ENCODE results near the gene TMEM178B.

The TMEM178B gene

GRCh38 chr7:141231018-141231792 is 157.3 kb downstream of the TMEM178B start:
- DNase-seq, result no peak

DNA sequence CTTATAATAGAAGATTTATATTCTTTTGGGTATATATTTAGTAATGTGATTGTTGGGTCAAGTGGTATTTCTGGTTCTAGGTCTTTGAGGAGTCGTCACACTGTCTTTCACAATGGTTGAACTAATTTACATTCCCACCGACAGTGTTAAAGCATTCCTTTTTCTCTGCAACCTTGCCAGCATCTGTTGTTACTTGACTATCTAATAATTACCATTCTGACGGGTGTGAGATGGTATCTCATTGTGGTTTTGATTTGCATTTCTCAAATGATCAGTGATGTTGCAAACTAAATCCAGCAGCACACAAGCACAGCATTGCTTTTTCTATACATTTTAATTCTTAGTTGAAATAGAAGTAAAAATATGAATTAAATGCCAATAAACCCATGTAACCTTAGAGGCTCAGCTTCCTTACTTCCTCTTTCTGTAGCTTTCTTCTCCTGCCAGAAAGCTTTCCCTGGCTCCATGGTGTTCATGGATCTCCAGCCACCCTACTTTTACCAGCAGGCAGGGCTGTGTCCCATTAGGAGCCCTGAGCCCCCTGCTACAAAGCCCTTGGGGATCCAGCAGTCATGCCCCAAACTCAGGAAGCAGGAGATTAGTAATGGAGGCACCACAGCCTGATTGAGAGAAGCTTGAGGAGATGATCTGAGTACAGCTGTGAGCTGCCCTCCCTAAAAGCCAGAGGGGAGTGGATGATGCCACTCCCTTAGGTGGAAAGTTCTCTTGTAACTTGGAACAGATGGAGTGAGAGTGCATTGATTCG is 158.6 kb downstream of the TMEM178B start:
- DNase-seq, result no peak

GRCh38 chr7:141234335-141235105 is 160.7 kb downstream of the TMEM178B start:
- DNase-seq, result no peak

DNA sequence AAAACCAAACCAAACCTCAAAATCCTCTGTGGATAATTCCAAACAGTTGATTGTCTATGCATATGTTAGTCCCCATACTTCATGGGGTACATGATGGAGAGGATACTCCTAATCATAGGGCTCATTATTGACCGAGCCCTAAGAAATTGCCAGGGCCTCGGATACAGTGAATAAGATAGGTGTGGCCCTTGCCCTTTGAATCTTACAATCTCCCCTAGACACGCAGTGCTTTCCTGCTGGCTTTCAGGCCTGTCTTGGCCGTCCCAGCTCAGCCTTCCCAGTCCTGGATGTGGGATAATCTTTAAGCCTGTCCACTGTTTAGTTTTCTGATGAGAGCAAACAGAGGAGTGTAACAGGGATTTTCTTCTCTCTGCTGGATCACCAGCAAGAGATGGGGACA is 161.8 kb downstream of the TMEM178B start:
- no peak for DNase-seq

DNA sequence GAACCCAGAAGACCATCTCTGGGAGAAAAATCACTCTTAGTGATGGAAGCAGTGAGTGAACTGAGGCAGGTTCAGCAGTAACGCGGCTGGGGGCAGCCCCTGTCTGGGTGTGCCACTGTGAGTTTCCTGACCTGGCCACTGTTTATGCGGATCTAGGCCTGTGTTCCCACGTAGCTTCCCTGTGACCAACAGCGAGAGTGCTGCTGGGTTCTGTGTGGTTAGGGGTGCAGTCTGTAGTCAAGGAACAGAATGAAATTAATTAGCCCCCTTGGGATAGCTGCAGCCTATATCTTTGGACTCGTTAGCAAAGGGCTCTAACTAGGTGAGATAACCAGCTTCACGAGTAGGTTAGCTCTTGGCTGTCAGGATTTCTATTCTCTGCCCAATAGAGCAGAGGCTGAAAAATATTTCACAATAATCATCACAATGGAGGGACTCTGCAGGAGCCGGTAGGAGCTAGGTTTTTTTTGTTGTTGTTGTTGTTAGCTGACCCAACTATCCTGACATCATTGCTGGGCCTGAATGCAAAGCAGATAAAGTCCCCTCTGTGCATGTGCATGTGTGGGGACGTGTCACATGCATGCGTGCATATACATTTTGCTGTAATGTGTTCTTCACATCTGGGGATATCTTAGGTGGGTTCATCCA is 164.9 kb downstream of the TMEM178B start:
- no peak for DNase-seq

DNA sequence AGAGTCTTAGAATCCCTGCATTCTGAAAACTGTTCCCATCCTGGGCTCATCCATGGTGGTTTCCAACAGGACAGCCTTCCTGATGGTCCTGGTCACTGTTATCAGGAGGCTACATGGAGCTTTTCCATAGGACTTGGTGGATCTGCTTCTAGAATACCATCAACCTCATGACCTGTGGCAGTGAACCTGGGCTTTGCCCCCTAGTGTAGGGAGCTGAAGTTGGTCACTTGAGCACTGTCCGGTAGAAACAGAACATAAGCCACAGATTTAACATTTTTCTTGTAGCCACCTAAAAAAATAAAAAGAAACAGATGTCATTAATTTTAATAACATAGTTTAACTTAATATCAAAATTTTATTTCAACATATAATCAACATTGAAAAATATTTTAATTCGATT is 165.8 kb downstream of the TMEM178B start:
- DNase-seq, result no peak

- DNase-seq, result no peak
These were observed 168.7 kb downstream of the TMEM178B start for GRCh38 chr7:141242568-141242967.

DNA sequence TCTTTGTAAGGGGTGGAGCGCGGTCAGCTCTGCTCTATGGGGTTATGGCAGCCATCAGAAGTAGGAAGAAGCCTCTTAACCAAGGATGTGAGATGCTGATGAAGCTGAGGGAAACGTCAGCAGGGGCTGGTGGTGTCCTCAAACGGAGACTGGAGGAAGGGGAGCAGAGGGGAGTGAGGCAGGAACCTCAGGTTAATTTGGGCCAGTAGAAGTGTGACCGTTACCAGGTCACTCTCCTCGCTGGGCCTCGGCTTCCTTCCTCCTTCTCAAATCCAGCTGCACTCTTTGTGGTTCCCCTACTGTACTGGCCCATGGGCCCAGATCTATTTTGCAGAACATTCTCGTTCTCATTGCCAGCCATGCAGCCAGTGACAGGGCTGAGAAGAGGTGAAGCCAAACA is 169.5 kb downstream of the TMEM178B start:
- DNase-seq, result no peak

GRCh38 chr7:141244435-141244834 is 170.6 kb downstream of the TMEM178B start:
- no peak for DNase-seq

- DNase-seq, result no peak
These were observed 172.6 kb downstream of the TMEM178B start for GRCh38 chr7:141246426-141246825.

DNA sequence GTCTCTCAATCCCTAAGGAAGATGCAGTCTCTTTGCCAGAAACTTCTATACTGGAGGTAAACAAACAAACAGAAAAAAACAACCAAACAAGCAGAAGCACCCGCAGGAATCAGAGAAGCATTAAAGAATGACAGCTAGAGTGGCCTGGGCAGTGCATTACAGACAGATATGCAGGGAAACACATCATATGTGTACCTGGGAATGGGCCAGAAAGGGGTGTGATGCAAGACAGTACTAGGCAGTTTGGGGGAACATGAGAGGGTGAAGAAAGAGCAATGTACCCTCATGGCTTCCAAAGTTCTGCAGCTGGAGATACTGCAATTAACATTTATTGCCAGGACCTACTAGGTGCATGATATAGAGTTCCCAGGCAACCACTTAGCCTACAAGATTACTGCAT is 177.3 kb downstream of the TMEM178B start:
- DNase-seq, result no peak

GRCh38 chr7:141251957-141252356 is 178.1 kb downstream of the TMEM178B start:
- no peak for DNase-seq

GRCh38 chr7:141257597-141257996 is 183.7 kb downstream of the TMEM178B start:
- no peak for DNase-seq

GRCh38 chr7:141258559-141258958 is 184.7 kb downstream of the TMEM178B start:
- DNase-seq, result no peak

- no peak for DNase-seq
These were observed 188.5 kb downstream of the TMEM178B start for GRCh38 chr7:141262101-141263090.

DNA sequence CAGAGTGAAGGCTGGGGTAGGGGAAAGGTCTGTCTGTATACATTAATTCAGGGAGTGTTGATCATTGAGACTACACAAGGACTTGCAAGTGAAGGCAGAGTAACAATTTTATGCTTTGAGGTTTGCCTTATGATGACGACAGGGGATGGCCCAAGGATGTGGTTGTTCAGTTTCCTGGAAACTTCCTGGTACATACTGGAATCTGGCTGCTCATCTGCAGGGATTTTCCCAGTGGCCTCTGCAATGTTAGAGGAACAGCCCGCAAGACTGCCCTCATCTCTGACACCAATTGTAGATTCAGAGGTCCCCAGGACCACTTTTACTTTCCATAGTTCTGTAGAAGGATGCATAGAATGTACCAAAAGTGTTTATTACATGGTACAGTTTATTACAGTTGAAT is 189.6 kb downstream of the TMEM178B start:
- DNase-seq, result no peak

GRCh38 chr7:141263983-141264382 is 190.1 kb downstream of the TMEM178B start:
- no peak for DNase-seq

DNA sequence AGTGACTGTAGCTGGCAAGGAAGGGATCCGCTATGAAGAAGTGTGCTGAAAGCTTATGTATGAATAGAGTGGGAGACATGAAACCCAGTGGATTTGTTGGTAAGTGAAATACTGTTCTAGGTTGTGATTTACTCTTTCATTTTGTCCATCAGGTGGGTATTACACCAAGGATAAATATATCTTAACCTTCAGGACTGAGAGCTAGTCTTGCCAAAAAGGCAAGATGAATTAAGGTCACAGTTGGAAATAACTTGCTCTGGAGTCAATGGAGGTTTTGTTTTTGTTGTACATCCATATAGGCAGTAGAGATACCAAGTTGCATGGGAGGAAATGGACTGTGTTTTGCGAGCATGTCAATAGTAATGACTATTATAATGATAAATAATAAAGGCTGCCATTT is 190.6 kb downstream of the TMEM178B start:
- no peak for DNase-seq

DNA sequence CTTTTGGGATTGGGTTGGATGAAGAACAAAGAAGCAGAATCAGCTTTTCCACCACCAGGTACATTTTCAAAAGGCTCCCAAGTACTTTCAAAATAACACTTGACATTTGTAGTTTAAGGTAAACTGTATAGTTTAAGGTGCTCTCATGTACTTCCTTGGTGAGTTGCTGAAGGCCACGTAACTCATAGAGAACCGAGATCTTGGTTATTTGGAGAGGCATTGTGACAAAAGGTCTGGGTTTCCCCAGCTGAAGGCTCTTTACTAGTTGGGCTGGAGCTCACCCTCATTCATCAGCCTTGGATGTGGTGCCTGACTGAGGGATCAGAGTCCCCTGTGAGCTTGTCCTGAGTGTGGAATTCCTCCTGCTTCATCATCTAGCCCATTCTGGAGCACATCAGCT is 191.8 kb downstream of the TMEM178B start:
- DNase-seq, result no peak

- DNase-seq, result no peak
These were observed 194.8 kb downstream of the TMEM178B start for GRCh38 chr7:141268614-141269013.

GRCh38 chr7:141271451-141271850 is 197.6 kb downstream of the TMEM178B start:
- no peak for DNase-seq

DNA sequence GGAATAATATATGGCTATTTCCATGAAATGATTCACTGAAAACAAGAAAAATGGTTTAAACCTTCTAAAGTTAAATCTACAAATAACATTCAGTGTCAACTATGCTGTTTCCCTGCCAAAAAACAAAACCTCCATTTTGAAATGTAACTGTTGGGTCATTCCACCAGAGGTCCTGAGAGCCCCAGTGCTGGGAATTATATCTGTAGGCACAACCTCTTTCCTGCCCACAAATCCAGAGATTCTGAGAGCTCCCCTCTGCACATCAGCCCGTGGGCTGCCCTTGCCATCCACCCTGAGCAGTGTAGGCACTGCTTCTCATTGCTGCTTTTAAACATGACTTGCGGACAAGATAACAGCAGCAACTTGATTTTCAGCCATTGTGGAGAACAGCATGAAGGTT is 198.6 kb downstream of the TMEM178B start:
- DNase-seq, result no peak

All from GDM1 (cell line).